Erythroblast (primary cell): ENCODE data around the gene COL5A1.

Experiments used
- DNase-seq, 2 experiments: peaks; one replicate each; lab custom pipeline; 2025; lab: John Stamatoyannopoulos, UW
- GATA1 ChIP-seq: IDR thresholded peaks from 2 replicates; pipeline ENCODE4 v1.6.1; 2011; ENCODE audit warnings: low read depth, mild to moderate bottlenecking, control low read depth, low read length, moderate library complexity
- POLR2A ChIP-seq: IDR thresholded peaks from 2 replicates; pipeline ENCODE4 v1.6.1; 2011; ENCODE audit warnings: mild to moderate bottlenecking, low read length

The COL5A1 gene

GRCh38 chr9:134796882-134797281, 155.3 kb downstream of the COL5A1 start:
- no peak for DNase-seq
- TF ChIP-seq GATA1 (no peak), POLR2A (no peak)

- DNase-seq: no peak
- TF ChIP-seq GATA1: no peak
- TF ChIP-seq POLR2A: no peak
These were observed 159.3 kb downstream of the COL5A1 start for GRCh38 chr9:134800791-134801339.

DNA sequence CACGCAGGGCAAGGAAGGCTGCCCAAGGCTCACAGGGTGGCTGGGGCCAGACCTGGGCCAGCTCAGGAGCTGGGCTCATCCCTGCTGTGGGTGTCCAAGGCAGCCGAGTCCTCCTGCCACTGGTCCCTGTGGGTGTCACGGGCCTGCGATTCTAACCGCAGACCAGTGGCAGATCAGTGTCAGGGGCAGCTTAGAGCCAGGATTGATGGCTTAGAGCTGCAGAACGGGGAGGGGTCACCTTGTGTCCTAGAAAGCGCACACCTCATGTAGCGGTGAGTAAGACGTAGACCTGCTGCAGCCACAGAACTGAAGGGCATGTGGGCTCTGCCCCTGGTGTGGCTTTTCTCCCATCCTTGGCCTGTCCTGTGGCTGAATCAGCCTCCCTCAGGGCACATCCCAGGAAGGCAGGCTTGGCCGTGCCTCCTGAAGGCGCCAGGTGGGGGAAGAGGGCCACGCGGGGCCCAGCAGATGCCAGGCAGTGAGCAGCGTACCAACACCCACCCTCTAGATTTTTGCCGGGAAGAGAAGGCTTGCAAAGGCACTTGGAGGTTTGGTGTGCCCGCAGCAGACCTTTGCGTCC, 160.7 kb downstream of the COL5A1 start:
- DNase-seq: no peak
- TF ChIP-seq GATA1 (no peak), POLR2A (no peak)

DNA sequence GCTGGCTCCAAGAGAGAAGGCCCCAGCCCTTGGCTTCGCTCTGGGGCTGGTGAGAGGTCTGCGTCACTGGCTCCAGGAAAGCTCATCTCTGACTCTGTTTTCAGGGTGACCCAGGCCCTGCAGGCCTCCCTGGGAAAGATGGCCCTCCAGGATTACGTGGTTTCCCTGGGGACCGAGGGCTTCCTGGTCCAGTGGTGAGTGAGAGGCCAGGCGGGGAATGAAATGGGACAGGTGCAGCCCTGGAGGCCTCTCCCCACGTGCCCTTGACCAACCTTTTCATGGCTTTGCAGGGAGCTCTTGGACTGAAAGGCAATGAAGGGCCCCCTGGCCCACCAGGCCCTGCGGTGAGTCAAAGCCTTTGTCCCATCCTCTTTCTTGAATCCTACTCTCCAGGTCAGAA, 163.3 kb downstream of the COL5A1 start:
- no peak for DNase-seq
- TF ChIP-seq GATA1 (no peak), POLR2A (no peak)

- TF ChIP-seq GATA1 (no peak), POLR2A (no peak)
- no peak for DNase-seq
These were observed 166.3 kb downstream of the COL5A1 start for GRCh38 chr9:134807716-134808446.

DNA sequence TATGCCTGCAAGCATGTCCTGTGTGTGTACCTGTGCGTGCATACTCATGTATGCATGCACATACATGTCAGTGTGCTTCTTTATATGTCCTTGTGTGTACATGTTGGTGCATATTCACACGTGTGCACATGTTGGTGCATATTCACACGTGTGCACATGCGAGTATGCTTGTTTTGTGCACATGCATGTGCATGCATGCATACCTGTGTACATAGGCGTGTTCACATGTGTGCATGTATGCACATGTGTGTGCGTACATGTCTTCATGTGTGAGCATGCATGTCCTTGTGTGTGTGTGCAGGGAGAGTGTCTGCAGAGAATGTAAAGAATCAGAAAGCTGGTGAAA, 166.8 kb downstream of the COL5A1 start:
- no peak for TF ChIP-seq POLR2A
- TF ChIP-seq GATA1: no peak
- no peak for DNase-seq

- DNase-seq: no peak
- TF ChIP-seq POLR2A (no peak), GATA1 (no peak)
These were observed 167.7 kb downstream of the COL5A1 start for GRCh38 chr9:134809292-134809691.

DNA sequence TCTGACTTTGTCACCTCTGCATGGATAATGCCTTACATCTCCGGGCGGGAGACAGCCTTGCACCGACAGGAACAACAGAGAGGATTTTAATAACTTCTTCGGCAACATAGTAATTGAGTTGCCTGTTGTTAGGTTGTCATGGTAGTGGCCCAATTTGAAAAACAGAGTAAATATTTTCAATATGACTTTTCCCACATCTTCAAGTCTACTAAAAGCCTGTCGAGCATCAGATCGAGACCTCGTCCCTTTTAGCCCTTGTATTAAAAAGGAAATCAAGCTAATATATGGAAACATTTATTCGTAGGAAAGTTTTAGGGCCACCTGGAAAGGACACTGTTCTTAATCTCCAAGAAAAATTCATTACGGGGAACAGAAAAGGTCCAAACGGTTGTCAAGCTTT, 168.2 kb downstream of the COL5A1 start:
- TF ChIP-seq GATA1 (no peak), POLR2A (no peak)
- DNase-seq: no peak

GRCh38 chr9:134811079-134811672, 169.6 kb downstream of the COL5A1 start:
- TF ChIP-seq POLR2A (no peak), GATA1 (no peak)
- no peak for DNase-seq

GRCh38 chr9:134811673-134812342, 170.2 kb downstream of the COL5A1 start:
- no peak for DNase-seq
- TF ChIP-seq GATA1 (no peak), POLR2A (no peak)

- DNase-seq: no peak
- no peak for TF ChIP-seq POLR2A
- no peak for TF ChIP-seq GATA1
These were observed 170.7 kb downstream of the COL5A1 start for GRCh38 chr9:134812343-134812673.

DNA sequence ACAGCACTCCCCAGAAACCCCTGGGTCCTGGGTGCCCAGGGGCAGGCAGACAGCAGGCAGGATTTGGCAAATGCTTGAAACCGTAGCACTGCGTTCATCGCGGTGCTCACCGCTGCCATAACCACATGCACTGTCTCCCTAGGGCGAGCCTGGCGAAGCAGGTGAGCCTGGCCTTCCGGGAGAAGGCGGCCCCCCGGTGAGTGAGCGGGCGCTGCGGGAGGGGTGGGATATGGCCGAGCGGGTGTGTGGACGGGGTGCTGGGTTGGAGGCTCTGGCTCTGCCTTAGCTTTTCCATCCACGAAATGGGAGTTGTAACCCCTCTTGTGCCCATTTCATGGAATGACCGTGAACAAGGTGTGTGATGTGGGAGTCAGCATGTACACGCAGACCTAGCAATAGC, 172.2 kb downstream of the COL5A1 start:
- no peak for TF ChIP-seq GATA1
- TF ChIP-seq POLR2A: no peak
- DNase-seq: no peak

DNA sequence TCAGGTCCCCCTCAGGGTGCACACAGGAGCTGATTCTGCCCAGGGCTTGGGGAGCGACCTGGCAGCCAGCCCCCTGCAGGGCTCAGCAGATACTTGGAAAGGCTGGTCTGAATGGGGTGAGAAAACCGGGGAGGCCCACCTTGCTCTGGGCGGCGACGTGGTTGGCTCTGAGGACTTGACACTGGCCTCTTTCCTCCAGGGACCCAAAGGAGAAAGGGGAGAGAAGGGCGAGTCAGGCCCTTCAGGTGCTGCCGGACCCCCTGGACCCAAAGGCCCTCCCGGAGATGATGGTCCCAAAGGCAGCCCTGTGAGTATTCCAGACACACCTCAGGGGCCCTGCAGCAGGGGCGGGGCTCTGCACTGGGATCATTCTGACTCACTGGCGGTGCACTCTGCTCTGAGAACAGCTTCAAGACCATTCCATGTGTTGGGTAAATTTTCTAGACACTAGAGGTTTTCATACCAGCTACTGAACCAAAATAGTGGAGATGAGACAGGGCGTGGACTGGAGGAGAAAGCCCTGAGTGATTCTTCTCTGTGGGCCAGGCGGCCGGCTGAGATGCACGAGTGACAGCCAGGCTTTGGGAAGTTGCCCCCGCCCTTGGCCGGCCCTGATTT, 173.1 kb downstream of the COL5A1 start:
- no peak for DNase-seq
- no peak for TF ChIP-seq POLR2A
- TF ChIP-seq GATA1: no peak
